Left cardiac atrium (tissue), 4 donors: Measurements from ENCODE around the gene LARGE1. TPM values are rescaled to one million over a fixed set of nuclear protein-coding genes. Genes with fewer than 3 reads are reported as not detected.

ENCODE experiments used
- ATAC-seq, 2 donors: fragments of 200-7000 bp; cut with Tn5 transposase; one replicate each; pipeline ENCODE4 v1.9.1; 2020; ENCODE audit warnings: mild to moderate bottlenecking in 2 of 2, moderate library complexity in 2 of 2
- DNase-seq: peaks from one replicate; pipeline ENCODE4 v3.0.0-alpha.2; 2020
- intact Hi-C, 2 donors: fragments of 100-400 bp; cut with DNase I; formaldehyde crosslinking; loops; one replicate each; pipeline versions ENCODE4 v1.14.1 to v1.15.1; 2022 to 2023
- total RNA-seq, 2 donors: library from RNA; stranded (reverse); fragmentation: NEBNext Ultra II Directional; extraction: Animal tissue kit (Norgen Biotek cat#: 25700); gene quantifications; one replicate each; pipeline ENCODE4 v1.2.1, GENCODE V29; 2021
- donor health status: DM: no; HTN: yes; CAD: no.
- donor health status: DM: no; HTN: yes; CAD: no; lungs with severe emphysema.
- donor health status: DM: yes; HTN: yes; CAD: no.
- donor health status: Dilated cardiomyopathy.

LARGE1 gene
- total RNA-seq, 2 donors from 2014 or later, result 66.5 to 103 TPM

DNA sequence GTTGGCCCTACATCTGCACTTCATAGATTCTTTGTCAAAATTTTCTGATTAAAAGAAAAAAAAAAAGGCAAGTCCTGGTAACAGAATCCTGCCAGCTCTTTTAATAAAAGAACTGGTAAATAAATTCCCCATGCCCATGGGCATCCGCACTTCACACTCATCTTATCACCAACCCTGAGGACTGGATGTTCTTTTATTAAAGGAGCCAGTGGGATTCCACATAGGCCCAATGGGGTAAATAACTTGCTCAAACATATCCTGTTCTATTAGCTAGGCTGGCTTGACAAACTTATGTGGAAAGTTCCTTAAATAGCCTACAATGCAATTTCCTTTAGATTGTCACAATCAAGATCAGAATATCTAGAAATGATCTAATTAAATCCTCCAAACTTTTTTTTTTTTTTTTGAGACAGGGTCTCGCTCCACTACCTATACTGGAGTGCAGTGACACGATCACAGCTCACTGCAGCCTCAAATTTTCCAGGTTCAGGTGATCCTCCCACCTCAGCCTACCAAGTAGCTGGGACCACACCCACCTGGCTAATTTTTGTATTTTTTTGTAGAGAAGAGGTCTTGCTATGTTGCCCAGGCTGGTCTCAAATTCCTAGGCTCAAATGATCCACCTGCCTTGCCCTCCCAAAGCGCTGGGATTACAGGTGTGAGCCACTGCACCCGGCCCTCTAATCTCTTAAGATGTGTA is 380.9 kb downstream of the LARGE1 start:
- ATAC-seq (no peak), DNase-seq (no peak)
- intact Hi-C loops, result no loop called here

GRCh38 chr22:33538277-33538885 is 381.9 kb downstream of the LARGE1 start:
- ATAC-seq (no peak), DNase-seq (no peak)
- intact Hi-C loops, result no loop called here

GRCh38 chr22:33537059-33537458 is 383.2 kb downstream of the LARGE1 start:
- peak in 1 of 2 donors; percentile 14 for ATAC-seq
- DNase-seq, result no peak
- intact Hi-C loops, result no loop called here

GRCh38 chr22:33535937-33536875 is 384.1 kb downstream of the LARGE1 start:
- DNase-seq, result no peak
- intact Hi-C loops, result no loop called here
- ATAC-seq, result peak; percentile 18 to 66

DNA sequence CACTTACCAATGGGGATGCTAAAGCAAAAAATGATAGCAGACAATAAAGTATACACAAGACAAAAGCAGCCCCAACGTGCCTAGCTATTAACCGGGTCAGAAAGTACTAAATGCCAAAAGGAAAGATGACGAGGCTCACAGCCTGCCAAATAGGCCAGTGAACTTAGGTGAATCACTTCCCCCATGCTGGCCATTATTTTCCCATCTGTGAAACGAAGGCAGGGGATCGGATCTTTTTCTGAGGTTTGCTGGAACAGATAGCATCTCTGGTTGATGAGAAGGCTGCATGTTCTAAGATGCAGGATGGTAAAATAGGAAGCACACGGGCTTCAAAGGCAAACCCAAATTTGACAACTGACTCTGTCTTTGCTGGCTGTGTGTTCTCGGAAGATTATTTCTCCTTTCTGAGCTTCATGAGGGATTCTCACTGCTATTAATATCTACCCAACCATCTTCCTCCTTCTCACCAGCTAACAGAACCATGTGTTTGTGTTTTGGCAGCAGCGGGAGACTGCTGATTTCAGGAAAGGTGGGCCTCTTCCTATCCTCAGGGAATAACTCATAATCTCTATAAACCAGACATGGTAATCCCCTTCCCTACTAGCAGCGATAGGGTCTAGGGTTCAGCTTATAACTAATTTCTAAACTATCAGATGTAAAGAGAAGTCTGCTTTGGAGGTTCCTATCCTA is 390.7 kb downstream of the LARGE1 start:
- DNase-seq, result peak; percentile 28
- intact Hi-C loops, result loop anchor here (5.0 to 10.0 kb wide), 2 partner anchors 38 to 45 kb away; no protein-coding TSS in a partner anchor

GRCh38 chr22:33528183-33528582 is 392.1 kb downstream of the LARGE1 start:
- DNase-seq, result no peak
- ATAC-seq, result no peak
- intact Hi-C loops, result loop anchor here (5.0 to 10.0 kb wide), 2 partner anchors 39 to 47 kb away; no protein-coding TSS in a partner anchor

More for the DNA sequence above, 390.7 kb downstream of the LARGE1 start:
- ATAC-seq, result peak; percentile 15 to 70

- ATAC-seq (no peak), DNase-seq (no peak)
- intact Hi-C loops, result loop anchor here (5.0 to 10.0 kb wide), 2 partner anchors 41 to 48 kb away; no protein-coding TSS in a partner anchor
These were observed 393.7 kb downstream of the LARGE1 start for GRCh38 chr22:33526434-33527107.

DNA sequence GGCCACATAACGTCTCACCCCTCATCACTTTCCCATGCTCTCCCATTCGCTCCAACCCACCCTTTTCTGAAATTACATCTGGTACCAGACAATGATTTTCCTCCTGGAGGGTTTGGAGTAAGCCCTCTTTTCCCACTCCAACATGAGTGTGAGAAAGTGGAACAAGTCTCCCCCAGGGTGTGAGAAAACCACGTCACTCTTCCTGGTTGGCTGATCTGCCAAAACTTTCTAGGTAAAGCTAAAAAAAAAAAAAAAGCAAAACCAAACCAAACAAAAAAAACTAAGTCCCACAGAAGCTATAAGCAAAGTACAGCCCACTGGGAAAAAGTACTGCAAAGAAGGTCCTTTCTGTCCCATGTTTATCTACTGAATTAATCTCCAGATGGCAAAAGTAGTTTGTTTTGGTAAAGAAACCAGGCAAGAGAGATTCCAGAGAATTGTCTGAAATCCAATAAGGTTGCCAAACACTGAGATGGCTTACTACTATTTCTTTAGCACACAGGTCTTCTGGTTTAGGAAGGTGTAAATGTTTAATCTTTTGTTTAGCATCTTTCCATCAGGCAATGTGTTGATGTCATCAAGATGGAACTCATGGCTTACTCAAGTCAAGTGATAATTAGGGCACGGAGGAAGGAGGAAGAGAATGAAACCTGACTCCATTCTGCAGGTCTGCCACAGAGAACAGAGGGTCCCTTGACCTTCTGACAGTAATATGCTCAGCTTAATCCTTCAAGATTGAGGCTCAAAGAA is 395.6 kb downstream of the LARGE1 start:
- no peak for ATAC-seq
- intact Hi-C loops, result loop anchor here (5.0 to 10.0 kb wide), 2 partner anchors 43 to 50 kb away; no protein-coding TSS in a partner anchor

GRCh38 chr22:33521879-33522665 is 398.2 kb downstream of the LARGE1 start:
- ATAC-seq (no peak), DNase-seq (no peak)
- intact Hi-C loops, result loop anchor here (2.0 to 10.0 kb wide), 2 partner anchors 53 to 57 kb away; no protein-coding TSS in a partner anchor

More for the DNA sequence above, 395.6 kb downstream of the LARGE1 start:
- DNase-seq, result no peak

GRCh38 chr22:33520904-33521780 is 399.1 kb downstream of the LARGE1 start:
- DNase-seq (no peak), ATAC-seq (no peak)
- intact Hi-C loops, result loop anchor here (2.0 to 10.0 kb wide), 2 partner anchors 54 to 58 kb away; no protein-coding TSS in a partner anchor

GRCh38 chr22:33519974-33520903 is 400.0 kb downstream of the LARGE1 start:
- intact Hi-C loops, result loop anchor here (2.0 to 10.0 kb wide), 5 partner anchors 55 to 585 kb away; no protein-coding TSS in a partner anchor
- DNase-seq (no peak), ATAC-seq (no peak)

GRCh38 chr22:33519071-33519973 is 401.0 kb downstream of the LARGE1 start:
- intact Hi-C loops, result loop anchor here (5.0 to 10.0 kb wide), 3 partner anchors 217 to 585 kb away; no protein-coding TSS in a partner anchor
- peak; percentile 66 to 78 for ATAC-seq
- peak; percentile 34 for DNase-seq

DNA sequence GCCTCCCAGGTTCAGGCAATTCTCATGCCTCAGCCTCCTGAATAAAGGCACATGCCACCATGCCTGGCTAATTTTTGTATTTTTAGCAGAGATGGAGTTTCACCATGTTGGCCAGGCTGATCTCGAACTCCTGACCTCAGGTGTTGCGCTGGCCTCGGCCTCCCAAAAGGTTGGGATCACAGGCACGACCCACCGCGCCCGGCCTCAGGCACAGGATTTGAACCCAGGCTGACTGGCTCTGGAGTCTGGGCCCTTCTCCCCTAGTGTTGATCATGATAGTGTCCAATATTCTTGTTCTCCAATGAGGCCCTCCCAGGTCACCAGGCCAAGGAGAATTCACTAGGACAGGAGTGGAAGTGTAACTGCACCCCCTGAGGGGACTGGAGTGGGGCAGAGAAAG is 401.9 kb downstream of the LARGE1 start:
- ATAC-seq (no peak), DNase-seq (no peak)

More for the DNA sequence above, 401.9 kb downstream of the LARGE1 start:
- intact Hi-C loops, result loop anchor here (5.0 to 10.0 kb wide), 3 partner anchors 216 to 586 kb away; no protein-coding TSS in a partner anchor
